Vagina (tissue), 2 donors: ENCODE measurements around the gene ELP4. TPM values are rescaled to one million over a fixed set of nuclear protein-coding genes. Genes with fewer than 3 reads are reported as not detected.

Source experiments
- DNase-seq, 2 donors: peaks; one replicate each; pipeline ENCODE4 v3.0.0-alpha.2; 2017; ENCODE audit errors: extremely low spot score in 2 of 2
- H3K27ac ChIP-seq: fragments of 200-600 bp; sonication (generic); one replicate; pipeline ENCODE4 v1.5.1; 2019
- H3K27me3 ChIP-seq: fragments of 200-600 bp; sonication (generic); one replicate; pipeline ENCODE4 v1.5.1; 2019
- H3K36me3 ChIP-seq, 2 donors: fragments of 200-600 bp; sonication (generic); one replicate each; pipeline ENCODE4 v1.5.1; 2017 to 2019
- H3K4me1 ChIP-seq: fragments of 200-600 bp; sonication (generic); one replicate; pipeline ENCODE4 v1.5.1; 2019
- H3K4me3 ChIP-seq, 2 donors: fragments of 200-600 bp; sonication (generic); 1 replicate in 1 of 2; 2 replicates in 1 of 2; pipeline ENCODE4 v1.5.1; 2016 to 2019
- H3K9me3 ChIP-seq: fragments of 200-600 bp; sonication (generic); one replicate; pipeline ENCODE4 v1.5.1; 2019
- CTCF ChIP-seq, 3 experiments: fragments of 450-650 bp in 2 of 3; fragments of 200-600 bp in 1 of 3; sonication (generic) in 1 of 3; IDR thresholded peaks; one replicate each; pipeline ENCODE4 v1.5.1; 2017 to 2019; ENCODE audit warnings: antibody characterized with exemption in 3 of 3, mild to moderate bottlenecking in 2 of 3, moderate library complexity in 2 of 3
- POLR2A ChIP-seq, 2 donors: fragments of 450-650 bp; IDR thresholded peaks; one replicate each; pipeline ENCODE4 v1.6.1; 2017; ENCODE audit warnings: antibody characterized with exemption in 2 of 2, mild to moderate bottlenecking in 2 of 2, moderate library complexity in 2 of 2
- POLR2AphosphoS5 ChIP-seq, 2 donors: sonication (generic); formaldehyde crosslinking; IDR thresholded peaks; one replicate each; pipeline ENCODE4 v1.9.0; 2017; ENCODE audit warnings: antibody characterized with exemption in 2 of 2, mild to moderate bottlenecking in 2 of 2, low read depth in 1 of 2; ENCODE audit not compliant: insufficient read depth in 1 of 2
- intact Hi-C: fragments of 100-400 bp; cut with DNase I; formaldehyde crosslinking; loops from one replicate; pipeline ENCODE4 v1.15.1; 2023
- total RNA-seq: library from RNA; depleted of rRNA; stranded (reverse); fragments of >200 nt; gene quantifications from one replicate; pipeline ENCODE4 v1.2.3, GENCODE V29; 2016

ELP4 gene
- total RNA-seq, 1 donor from 2014 or later, result 23.3 TPM

GRCh38 chr11:31706357-31706756 lies 196.8 kb downstream of the ELP4 start:
- Histone ChIP-seq H3K36me3 (peaks cover 0 to 4% of the 10 kb centered on the region in 2 donors), H3K9me3 (no peaks in the 10 kb centered on the region), H3K27me3 (no peaks in the 10 kb centered on the region), H3K27ac (no peak overlapping the region), H3K4me1 (no peaks in the 10 kb centered on the region), H3K4me3 (no peak overlapping the region)
- TF ChIP-seq POLR2A (IDR thresholded peaks at IDR 0.05) (no peak), POLR2AphosphoS5 (IDR thresholded peaks at IDR 0.05; ENCODE audit: insufficient read depth in 1 of 2, low read depth in 1 of 2) (no peak), CTCF (IDR thresholded peaks at IDR 0.05) (no peak)
- no peak for DNase-seq
- intact Hi-C loops, result no loop called here

GRCh38 chr11:31711137-31711536 lies 201.6 kb downstream of the ELP4 start:
- no peaks in the 10 kb centered on the region for H3K4me1 ChIP-seq
- intact Hi-C loops, result no loop called here
- H3K36me3 ChIP-seq, result peaks cover 0 to 4% of the 10 kb centered on the region in 2 donors
- no peak overlapping the region for H3K4me3 ChIP-seq
- no peak for TF ChIP-seq POLR2AphosphoS5 (IDR thresholded peaks at IDR 0.05; ENCODE audit: insufficient read depth in 1 of 2, low read depth in 1 of 2)
- TF ChIP-seq CTCF (IDR thresholded peaks at IDR 0.05), result no peak
- TF ChIP-seq POLR2A (IDR thresholded peaks at IDR 0.05), result no peak
- H3K27me3 ChIP-seq, result no peaks in the 10 kb centered on the region
- H3K9me3 ChIP-seq, result no peaks in the 10 kb centered on the region
- DNase-seq, result no peak
- H3K27ac ChIP-seq, result no peak overlapping the region

GRCh38 chr11:31712851-31713250 lies 203.3 kb downstream of the ELP4 start:
- H3K27me3 ChIP-seq, result no peaks in the 10 kb centered on the region
- intact Hi-C loops, result no loop called here
- H3K4me1 ChIP-seq, result no peaks in the 10 kb centered on the region
- no peak overlapping the region for H3K27ac ChIP-seq
- peaks cover 0 to 1% of the 10 kb centered on the region in 2 donors for H3K36me3 ChIP-seq
- H3K4me3 ChIP-seq, result no peak overlapping the region
- TF ChIP-seq POLR2A (IDR thresholded peaks at IDR 0.05), result no peak
- no peak for TF ChIP-seq POLR2AphosphoS5 (IDR thresholded peaks at IDR 0.05; ENCODE audit: insufficient read depth in 1 of 2, low read depth in 1 of 2)
- no peak for TF ChIP-seq CTCF (IDR thresholded peaks at IDR 0.05)
- no peak for DNase-seq
- H3K9me3 ChIP-seq, result no peaks in the 10 kb centered on the region

- no peaks in the 10 kb centered on the region for H3K36me3 ChIP-seq
- no peak overlapping the region for H3K27ac ChIP-seq
- DNase-seq, result no peak
- H3K9me3 ChIP-seq, result no peaks in the 10 kb centered on the region
- TF ChIP-seq POLR2AphosphoS5 (IDR thresholded peaks at IDR 0.05; ENCODE audit: insufficient read depth in 1 of 2, low read depth in 1 of 2) (no peak), POLR2A (IDR thresholded peaks at IDR 0.05) (no peak), CTCF (IDR thresholded peaks at IDR 0.05) (no peak)
- no peaks in the 10 kb centered on the region for H3K27me3 ChIP-seq
- no peaks in the 10 kb centered on the region for H3K4me1 ChIP-seq
- H3K4me3 ChIP-seq, result no peak overlapping the region
- intact Hi-C loops, result no loop called here
Observed at GRCh38 chr11:31714840-31715239, 205.3 kb downstream of the ELP4 start.

GRCh38 chr11:31720225-31720624 lies 210.7 kb downstream of the ELP4 start:
- intact Hi-C loops, result no loop called here
- Histone ChIP-seq H3K9me3 (no peaks in the 10 kb centered on the region), H3K36me3 (no peaks in the 10 kb centered on the region), H3K4me3 (no peak overlapping the region), H3K27me3 (no peaks in the 10 kb centered on the region), H3K27ac (no peak overlapping the region), H3K4me1 (no peaks in the 10 kb centered on the region)
- DNase-seq, result no peak
- TF ChIP-seq CTCF (IDR thresholded peaks at IDR 0.05), result no peak
